Stimulated activated CD8-positive, alpha-beta memory T cell treated with anti-CD3 and anti-CD28 coated beads, Interleukin-15, amount 100 ng/mL, for 4 hours (primary cell): ENCODE measurements around the gene ARHGEF4.

Experiments
- DNase-seq, 2 donors: peaks; one replicate each; pipeline ENCODE4 v3.0.0-alpha.2; 2020; ENCODE audit warnings: low read depth in 2 of 2

Gene ARHGEF4

GRCh38 chr2:130834091-130834930 is 2.4 kb upstream of the ARHGEF4 start:
- DNase-seq = no peak

- DNase-seq = no peak
Measured at GRCh38 chr2:130834931-130835765, 1.6 kb upstream of the ARHGEF4 start.

- DNase-seq = no peak
Measured at GRCh38 chr2:130835766-130836015, 1.0 kb upstream of the ARHGEF4 start.

DNA sequence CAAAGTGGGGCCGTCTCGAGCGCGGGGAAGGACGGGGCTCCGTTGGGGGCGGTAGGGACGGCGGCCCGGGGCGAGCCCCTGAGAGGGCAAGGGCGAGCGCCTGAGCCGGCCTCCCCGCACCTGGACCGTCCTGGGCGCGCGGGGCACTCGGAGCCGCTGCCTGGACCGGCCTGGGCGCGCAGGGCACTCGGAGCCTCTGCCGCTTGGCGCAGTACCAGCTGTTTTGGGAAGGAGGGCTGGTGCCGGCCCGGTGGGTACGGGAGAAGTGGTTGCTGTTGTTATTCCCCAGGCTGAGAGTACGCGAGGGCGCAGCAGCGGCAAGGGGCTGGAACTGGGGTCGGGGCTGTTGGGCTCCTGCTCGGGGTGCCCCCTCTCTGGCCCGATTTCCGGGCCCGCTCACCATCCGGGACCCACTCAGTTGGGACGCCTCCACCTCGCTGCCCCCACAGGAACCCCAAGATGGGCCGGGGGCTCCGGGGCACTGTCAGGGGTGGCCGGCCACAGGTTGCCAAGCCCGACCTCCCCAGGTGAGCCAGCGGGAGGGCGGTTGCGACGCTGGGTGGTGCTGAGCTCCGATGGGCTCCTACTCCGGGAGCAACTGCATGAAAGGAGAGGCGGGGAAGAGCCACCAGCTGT is 579 bp downstream of the ARHGEF4 start:
- DNase-seq = no peak

GRCh38 chr2:130837811-130838565 is 1.3 kb downstream of the ARHGEF4 start:
- DNase-seq = no peak

DNA sequence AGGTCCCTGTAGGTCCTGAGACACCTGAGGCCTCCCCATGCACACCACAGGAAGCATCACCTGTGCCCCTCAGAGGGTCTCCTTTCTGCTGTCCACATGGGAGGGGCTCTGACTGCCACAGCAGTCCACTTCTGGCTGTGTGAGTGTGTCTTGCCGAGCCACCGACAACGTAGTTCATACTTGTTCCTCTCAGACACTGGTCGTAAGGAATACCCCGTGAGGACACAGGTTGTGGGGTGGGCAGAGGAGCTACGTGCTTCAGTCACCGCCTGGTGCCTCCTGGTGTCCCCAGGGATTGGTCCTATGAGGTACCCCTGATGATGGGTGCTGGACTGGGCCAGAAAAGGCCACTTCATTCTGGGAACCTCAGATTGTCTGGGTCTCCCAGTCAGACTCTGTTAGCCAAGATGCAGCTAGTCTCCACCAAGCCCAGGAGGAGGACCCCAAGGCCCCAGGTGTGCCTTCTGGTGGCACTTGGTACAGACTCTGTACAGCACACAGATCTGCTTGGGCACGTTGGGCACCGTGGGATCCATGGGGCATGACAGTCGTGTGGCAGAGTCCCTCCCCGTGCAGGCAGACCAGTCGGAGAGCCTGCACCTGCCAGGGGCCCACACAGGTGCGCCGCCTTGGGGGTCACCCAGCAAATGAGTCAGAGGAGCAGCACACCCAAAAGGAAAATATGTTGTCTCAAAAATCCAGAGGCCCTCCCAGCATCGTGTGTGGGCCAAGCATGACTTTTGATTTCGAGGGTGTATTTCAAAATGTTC is 2.5 kb downstream of the ARHGEF4 start:
- DNase-seq = no peak

DNA sequence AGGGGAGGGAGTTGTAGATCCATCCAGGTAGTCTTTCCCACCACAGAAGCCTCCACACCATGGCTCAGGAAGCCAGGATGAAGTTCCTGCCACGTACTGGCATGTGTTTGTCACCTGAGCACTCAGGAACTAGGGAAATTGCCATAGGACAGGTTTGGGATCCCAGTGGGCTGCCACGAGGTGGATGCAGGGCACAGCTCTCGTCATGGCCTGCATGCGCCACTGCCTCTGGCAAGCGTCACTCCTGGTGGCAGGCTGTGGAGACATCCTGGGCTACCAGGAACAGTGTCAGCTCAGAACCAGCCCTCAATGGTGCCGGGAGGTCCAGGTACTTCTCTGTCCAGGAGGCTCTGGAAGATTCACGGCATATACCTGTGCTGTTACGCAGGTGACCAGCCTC is 3.8 kb downstream of the ARHGEF4 start:
- DNase-seq = no peak

- no peak for DNase-seq
Measured at GRCh38 chr2:130841741-130842365, 5.1 kb downstream of the ARHGEF4 start.

GRCh38 chr2:130842770-130843169 is 6.1 kb downstream of the ARHGEF4 start:
- DNase-seq = no peak

- no peak for DNase-seq
Measured at GRCh38 chr2:130843321-130843985, 6.7 kb downstream of the ARHGEF4 start.

DNA sequence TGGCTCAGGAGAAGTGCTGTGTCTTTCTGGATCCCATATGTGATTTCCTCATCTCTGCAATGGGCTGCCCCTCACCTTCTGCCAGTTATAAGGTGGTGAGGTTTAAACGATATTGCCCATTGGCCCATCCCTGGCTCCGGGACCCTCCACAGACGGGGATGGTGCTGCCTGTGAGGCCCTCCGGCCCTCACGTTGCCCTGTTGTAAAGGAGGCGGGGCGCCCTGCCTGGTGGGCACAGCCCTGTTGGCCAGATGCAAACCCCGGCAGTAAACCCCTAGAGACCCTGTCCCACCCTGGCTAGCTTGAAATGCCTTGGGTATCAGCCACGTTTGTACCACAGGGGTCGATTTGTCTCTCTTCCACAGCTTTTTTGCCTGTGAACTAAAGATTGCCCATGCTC is 7.4 kb downstream of the ARHGEF4 start:
- no peak for DNase-seq

- no peak for DNase-seq
Measured at GRCh38 chr2:130845505-130846085, 8.9 kb downstream of the ARHGEF4 start.

- DNase-seq = no peak
Measured at GRCh38 chr2:130846233-130846632, 9.5 kb downstream of the ARHGEF4 start.

DNA sequence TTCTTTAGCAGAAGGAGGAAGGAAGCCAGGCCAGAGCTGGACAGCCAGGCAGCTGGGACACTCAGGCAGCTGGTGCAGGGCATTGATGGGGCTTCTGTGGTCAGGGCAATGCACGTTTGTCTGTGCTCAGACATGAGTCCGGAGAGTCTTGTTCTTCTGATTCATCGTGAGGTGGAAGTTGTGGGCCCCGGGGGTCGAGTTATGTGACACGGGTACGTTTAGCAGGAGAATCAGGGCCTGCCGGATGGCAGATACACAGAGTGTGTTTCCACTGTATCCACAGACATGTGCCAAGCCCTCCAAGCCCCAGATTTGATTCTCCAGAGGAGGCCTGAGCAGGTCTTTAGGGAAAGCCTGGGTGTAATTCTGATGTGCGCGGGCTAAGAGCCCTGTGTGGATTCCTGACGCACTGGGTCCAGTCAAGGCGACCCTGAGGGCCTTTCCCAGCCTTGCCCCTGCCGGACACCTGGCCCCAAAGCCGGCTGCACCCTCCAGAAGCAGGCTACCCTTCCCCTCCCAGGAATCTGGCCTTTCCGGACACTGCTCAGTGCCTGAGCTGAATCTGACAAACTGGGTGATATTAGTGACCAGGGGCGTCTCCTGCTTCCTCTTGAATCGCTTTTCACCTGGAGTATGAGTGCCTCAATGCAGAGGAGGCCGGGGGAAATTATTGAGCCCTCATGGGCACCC is 10.1 kb downstream of the ARHGEF4 start:
- DNase-seq = no peak

DNA sequence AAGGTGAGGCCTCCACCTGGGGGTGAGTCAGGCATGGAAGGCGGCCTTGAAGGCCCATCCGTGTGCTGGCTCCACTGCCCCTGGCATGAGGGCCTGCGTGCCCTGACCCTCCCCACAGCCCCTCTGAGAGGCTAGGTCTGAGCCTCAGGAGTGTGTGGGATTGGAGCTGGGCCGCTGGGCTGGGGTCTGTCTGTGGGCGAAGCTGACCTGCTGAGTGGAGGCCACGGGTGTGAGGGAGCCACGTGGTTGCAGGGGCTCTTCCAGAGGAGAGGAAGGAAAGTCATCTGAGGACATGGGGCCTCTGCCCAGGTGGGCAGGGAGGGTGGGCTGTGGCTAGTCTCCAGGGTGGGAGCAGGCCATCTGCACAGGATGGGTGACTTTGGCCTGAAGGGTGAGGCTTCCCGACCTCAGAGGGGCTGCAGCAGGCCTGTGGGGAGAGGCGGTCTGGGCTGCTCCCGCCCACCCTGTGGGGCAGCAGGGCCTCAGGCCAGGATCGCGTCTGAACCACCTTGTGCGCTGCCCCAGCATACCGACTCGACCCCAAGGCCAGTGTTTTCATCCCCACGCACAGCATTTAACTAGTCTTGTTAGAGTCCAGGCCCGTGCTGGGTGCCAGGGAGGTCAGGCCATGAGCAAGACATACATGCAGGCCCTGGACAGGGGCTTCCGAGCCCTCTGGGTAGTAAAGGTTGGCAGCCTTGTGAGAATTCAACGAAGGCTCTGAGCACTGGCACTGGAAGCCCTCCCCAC is 11.2 kb downstream of the ARHGEF4 start:
- DNase-seq = no peak

DNA sequence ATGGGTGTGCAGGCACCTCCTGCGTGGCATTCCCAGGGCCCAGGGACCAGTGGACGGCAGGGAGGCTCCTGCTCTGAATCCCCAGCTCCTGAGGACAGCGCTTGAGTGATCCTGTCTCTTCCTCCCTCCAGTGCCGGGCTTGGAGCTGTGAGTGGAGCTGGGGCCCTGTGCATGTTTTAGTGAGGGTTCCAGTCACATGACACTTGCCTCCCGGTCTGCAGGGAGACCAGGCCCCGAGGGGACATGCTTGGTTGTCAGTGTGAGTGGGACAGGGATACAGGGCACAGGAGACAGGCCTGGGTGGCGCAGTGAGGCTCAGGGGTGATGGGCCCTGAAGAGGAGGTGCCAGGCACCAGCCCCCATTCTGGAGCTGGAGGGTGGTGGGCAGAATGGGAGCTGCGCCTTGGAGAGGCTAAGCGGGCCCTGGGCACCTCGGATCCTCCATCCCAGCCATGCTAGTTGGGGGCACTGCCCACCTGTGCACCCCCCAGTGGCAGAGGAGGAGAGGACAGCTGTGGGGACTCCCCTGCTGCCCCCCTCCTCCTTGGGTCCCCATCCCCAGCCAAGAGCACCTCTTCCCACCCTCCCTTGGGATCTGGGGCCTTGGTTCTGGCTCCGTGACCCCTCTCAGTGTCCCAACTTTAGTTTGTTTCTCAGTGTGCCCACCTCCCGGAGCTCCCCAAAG is 12.0 kb downstream of the ARHGEF4 start:
- no peak for DNase-seq

DNA sequence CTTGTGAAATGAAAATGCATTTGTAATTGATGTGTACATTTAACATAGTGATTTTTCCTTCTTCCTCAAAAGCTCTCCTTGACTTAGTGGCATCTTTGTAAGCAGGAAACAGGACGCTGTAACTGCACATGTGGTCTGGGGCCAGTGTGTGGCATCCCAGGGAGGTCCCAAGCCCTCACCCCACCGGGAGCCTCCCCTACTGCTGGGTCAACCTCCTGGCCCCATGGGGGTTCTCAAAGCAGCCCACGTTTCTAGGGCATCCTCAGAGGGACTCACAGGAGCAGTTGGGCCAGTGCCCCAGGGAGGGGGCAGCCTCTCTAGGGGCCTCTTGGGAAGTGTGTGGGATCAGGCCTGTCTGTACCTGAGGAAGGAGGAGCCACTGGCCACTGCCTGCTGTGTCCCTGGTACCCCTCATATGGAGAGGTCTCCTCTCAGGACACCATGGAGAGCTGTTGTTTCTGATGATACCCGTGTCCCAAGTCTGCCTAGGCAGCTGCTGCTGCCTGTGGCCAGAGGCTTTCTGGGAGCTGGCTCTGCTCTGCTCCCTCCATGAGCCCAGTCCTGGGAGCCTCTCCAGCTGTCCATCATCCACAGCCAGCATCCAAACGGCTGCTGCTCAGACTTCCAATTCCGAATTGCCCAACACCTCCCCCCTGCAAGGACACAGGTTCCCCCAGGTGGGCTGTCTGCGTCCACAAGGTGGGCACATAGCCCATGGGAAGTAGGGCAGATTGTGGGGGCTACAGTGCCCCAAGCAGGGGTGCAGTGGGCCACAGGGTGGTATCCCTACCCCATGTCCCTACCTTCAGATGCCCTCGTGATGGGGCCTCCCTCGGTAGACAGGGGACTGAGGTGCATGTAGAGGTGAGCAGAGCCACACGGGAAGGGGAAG is 13.4 kb downstream of the ARHGEF4 start:
- no peak for DNase-seq
